Measurements from ENCODE around the gene PI16.

DNA sequence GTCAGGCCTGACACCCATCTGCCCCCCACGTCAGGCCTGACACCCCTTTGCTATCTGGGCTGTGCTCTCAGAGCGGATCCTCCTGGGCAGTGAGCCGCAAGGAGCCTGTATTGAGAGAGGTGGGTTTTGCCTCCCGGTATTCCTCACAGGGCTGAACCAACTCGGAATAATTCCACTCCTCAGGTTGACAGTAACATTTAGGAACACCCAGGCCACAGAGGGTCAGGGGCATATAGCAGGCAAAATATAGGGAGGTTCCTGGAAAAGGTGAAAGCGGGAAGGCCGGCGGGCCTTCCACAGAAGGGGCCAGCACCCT, 44.1 kb downstream of the PI16 start:
- TF ChIP-seq POLR2AphosphoS5 (IDR thresholded peaks at IDR 0.05; ENCODE audit: low read depth, low read length) (no peak), SIN3A (IDR thresholded peaks at IDR 0.05; ENCODE audit: borderline replicate concordance, insufficient read depth, low read length) (no peak), TAF1 (IDR thresholded peaks at IDR 0.05; ENCODE audit: borderline replicate concordance, insufficient read depth, low read length) (no peak)
- TF ChIP-seq, protein P1, sequence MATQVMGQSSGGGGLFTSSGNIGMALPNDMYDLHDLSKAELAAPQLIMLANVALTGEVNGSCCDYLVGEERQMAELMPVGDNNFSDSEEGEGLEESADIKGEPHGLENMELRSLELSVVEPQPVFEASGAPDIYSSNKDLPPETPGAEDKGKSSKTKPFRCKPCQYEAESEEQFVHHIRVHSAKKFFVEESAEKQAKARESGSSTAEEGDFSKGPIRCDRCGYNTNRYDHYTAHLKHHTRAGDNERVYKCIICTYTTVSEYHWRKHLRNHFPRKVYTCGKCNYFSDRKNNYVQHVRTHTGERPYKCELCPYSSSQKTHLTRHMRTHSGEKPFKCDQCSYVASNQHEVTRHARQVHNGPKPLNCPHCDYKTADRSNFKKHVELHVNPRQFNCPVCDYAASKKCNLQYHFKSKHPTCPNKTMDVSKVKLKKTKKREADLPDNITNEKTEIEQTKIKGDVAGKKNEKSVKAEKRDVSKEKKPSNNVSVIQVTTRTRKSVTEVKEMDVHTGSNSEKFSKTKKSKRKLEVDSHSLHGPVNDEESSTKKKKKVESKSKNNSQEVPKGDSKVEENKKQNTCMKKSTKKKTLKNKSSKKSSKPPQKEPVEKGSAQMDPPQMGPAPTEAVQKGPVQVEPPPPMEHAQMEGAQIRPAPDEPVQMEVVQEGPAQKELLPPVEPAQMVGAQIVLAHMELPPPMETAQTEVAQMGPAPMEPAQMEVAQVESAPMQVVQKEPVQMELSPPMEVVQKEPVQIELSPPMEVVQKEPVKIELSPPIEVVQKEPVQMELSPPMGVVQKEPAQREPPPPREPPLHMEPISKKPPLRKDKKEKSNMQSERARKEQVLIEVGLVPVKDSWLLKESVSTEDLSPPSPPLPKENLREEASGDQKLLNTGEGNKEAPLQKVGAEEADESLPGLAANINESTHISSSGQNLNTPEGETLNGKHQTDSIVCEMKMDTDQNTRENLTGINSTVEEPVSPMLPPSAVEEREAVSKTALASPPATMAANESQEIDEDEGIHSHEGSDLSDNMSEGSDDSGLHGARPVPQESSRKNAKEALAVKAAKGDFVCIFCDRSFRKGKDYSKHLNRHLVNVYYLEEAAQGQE (IDR thresholded peaks at IDR 0.05; ENCODE audit: insufficient read depth in 1 of 2, low read depth in 2 of 2, low read length in 2 of 2): no peak
